ENCODE results near the gene NKD2.

DNA sequence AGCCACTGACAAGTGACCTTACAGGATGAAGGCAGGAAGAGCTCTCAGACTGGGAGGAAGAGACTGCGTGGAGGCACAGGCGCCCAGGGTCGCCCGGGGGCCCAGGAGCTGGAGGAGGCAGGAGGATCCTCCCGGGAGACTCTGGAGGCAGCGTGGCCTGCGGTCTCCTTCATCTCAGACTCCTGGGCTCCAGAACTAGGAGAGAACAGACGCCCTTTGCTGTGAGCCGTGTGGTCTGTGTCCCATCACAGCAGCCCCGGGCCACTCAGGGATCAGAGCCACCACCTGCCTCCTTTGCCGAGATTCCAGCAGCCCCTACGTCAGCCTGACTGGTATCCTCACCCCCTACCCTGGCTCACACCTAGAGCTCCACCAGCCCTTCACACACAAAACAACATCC is 58.1 kb downstream of the NKD2 start:
- no peak for TF ChIP-seq YY1 (IDR thresholded peaks at IDR 0.05; ENCODE audit: insufficient read depth, insufficient read length)
- TF ChIP-seq ZNF274 (IDR thresholded peaks at IDR 0.05; ENCODE audit: low read depth, low read length), result no peak
- no peak for TF ChIP-seq SUZ12 (IDR thresholded peaks at IDR 0.05; ENCODE audit: extremely low read depth, insufficient read depth, insufficient read length)
